HEK293 (cell line): Measurements from ENCODE around the gene TRMT112.
A peak's percentile ranks its signal among the peaks of the same experiment; 100 is the strongest.

Source experiments
- CTCF ChIA-PET: fragments of 350-600 bp; formaldehyde crosslinking; extraction: SDS; loops from one replicate; lab custom pipeline; 2021; ENCODE audit warnings: antibody characterized with exemption; lab: Yijun Ruan, JAX
- POLR2A ChIA-PET: fragments of 300-600 bp; formaldehyde crosslinking; extraction: SDS; loops from one replicate; lab custom pipeline; 2020; ENCODE audit warnings: antibody characterized with exemption, inconsistent platforms; lab: Yijun Ruan, JAX
- H3K27ac ChIP-seq: fragments of 200-500 bp; sonication (Bioruptor generic); 2 replicates; pipeline ENCODE4 v1.5.1; 2014; ENCODE audit warnings: low read depth, low read length, control low read depth, inconsistent platforms; ENCODE audit errors: extremely low read depth
- H3K36me3 ChIP-seq, 2 experiments: fragments of 200-500 bp in 1 of 2; sonication (Bioruptor generic) in 1 of 2; 1 replicate in 1 of 2; 2 replicates in 1 of 2; pipeline ENCODE4 v1.5.1; 2014 to 2017; ENCODE audit warnings: inconsistent platforms in 2 of 2, low read length in 2 of 2; ENCODE audit not compliant: control insufficient read depth in 2 of 2, insufficient read depth in 1 of 2
- H3K4me1 ChIP-seq: fragments of 200-500 bp; sonication (Bioruptor generic); 2 replicates; pipeline ENCODE4 v1.5.1; 2014; ENCODE audit warnings: mild to moderate bottlenecking, low read length, inconsistent platforms; ENCODE audit not compliant: control insufficient read depth, insufficient read depth
- H3K4me3 ChIP-seq: 2 replicates; pipeline ENCODE4 v1.5.1; 2011; ENCODE audit warnings: low read depth, mild to moderate bottlenecking, control low read depth, low read length, moderate library complexity
- H3K9me3 ChIP-seq: fragments of 200-500 bp; sonication (Bioruptor generic); 2 replicates; pipeline ENCODE4 v1.5.1; 2014; ENCODE audit warnings: low read depth, low read length, inconsistent platforms; ENCODE audit not compliant: control insufficient read depth, insufficient read depth
- GLIS1 ChIP-seq: fragments of 450-650 bp; formaldehyde crosslinking; IDR thresholded peaks from 2 replicates; pipeline ENCODE4 v1.5.1; 2016; ENCODE audit warnings: missing biosample characterization, missing genetic modification characterization
- GLIS2 ChIP-seq: fragments of 450-650 bp; formaldehyde crosslinking; IDR thresholded peaks from 2 replicates; pipeline ENCODE4 v1.5.1; 2016; ENCODE audit warnings: missing biosample characterization, missing genetic modification characterization
- IKZF3 ChIP-seq: fragments of 450-650 bp; IDR thresholded peaks from 2 replicates; pipeline ENCODE4 v1.5.0; 2018; ENCODE audit warnings: missing biosample characterization, mild to moderate bottlenecking, missing genetic modification characterization, moderate library complexity
- KLF1 ChIP-seq: fragments of 450-650 bp; formaldehyde crosslinking; IDR thresholded peaks from 2 replicates; pipeline ENCODE4 v1.5.1; 2016; ENCODE audit warnings: missing biosample characterization, missing genetic modification characterization
- KLF16 ChIP-seq: fragments of 450-650 bp; formaldehyde crosslinking; IDR thresholded peaks from 2 replicates; pipeline ENCODE4 v1.5.1; 2017; ENCODE audit warnings: missing biosample characterization, missing genetic modification characterization
- SETDB1 ChIP-seq: IDR thresholded peaks from one replicate; pipeline ENCODE4 v1.6.1; 2017; ENCODE audit warnings: mild to moderate bottlenecking, low read length, moderate library complexity, mixed read lengths; ENCODE audit not compliant: insufficient read length
- SP2 ChIP-seq: fragments of 450-650 bp; formaldehyde crosslinking; IDR thresholded peaks from 2 replicates; pipeline ENCODE4 v1.5.1; 2016; ENCODE audit warnings: missing biosample characterization, missing genetic modification characterization
- SP3 ChIP-seq: fragments of 450-650 bp; formaldehyde crosslinking; IDR thresholded peaks from 2 replicates; pipeline ENCODE4 v1.5.1; 2016; ENCODE audit warnings: missing biosample characterization, missing genetic modification characterization
- SP7 ChIP-seq: fragments of 450-650 bp; formaldehyde crosslinking; IDR thresholded peaks from 2 replicates; pipeline ENCODE4 v1.5.1; 2016; ENCODE audit warnings: missing biosample characterization, missing genetic modification characterization
- WT1 ChIP-seq: fragments of 450-650 bp; formaldehyde crosslinking; IDR thresholded peaks from 2 replicates; pipeline ENCODE4 v1.5.1; 2016; ENCODE audit warnings: missing biosample characterization, missing genetic modification characterization
- ZBTB1 ChIP-seq: fragments of 450-650 bp; formaldehyde crosslinking; IDR thresholded peaks from 2 replicates; pipeline ENCODE4 v1.5.1; 2016; ENCODE audit warnings: missing biosample characterization, missing genetic modification characterization
- ZBTB20 ChIP-seq: fragments of 450-650 bp; formaldehyde crosslinking; IDR thresholded peaks from 2 replicates; pipeline ENCODE4 v1.5.1; 2016; ENCODE audit warnings: missing biosample characterization, missing genetic modification characterization
- ZIC2 ChIP-seq: fragments of 450-650 bp; formaldehyde crosslinking; IDR thresholded peaks from 2 replicates; pipeline ENCODE4 v1.5.1; 2016; ENCODE audit warnings: missing biosample characterization, missing genetic modification characterization
- ZNF114 ChIP-seq: fragments of 450-650 bp; formaldehyde crosslinking; IDR thresholded peaks from 2 replicates; pipeline ENCODE4 v1.5.0; 2017; ENCODE audit warnings: missing biosample characterization, missing genetic modification characterization
- ZNF184 ChIP-seq: fragments of 450-650 bp; IDR thresholded peaks from 2 replicates; pipeline ENCODE4 v1.5.1; 2018; ENCODE audit warnings: missing biosample characterization, mild to moderate bottlenecking, missing genetic modification characterization
- ZNF214 ChIP-seq: fragments of 450-650 bp; formaldehyde crosslinking; IDR thresholded peaks from 2 replicates; pipeline ENCODE4 v1.5.1; 2017; ENCODE audit warnings: missing biosample characterization, mild to moderate bottlenecking, missing genetic modification characterization, borderline replicate concordance
- ZNF335 ChIP-seq: fragments of 450-650 bp; formaldehyde crosslinking; conservative IDR thresholded peaks from 2 replicates; pipeline ENCODE4 v1.5.1; 2016; ENCODE audit warnings: missing biosample characterization, missing genetic modification characterization
- ZNF341 ChIP-seq: fragments of 450-650 bp; formaldehyde crosslinking; IDR thresholded peaks from 2 replicates; pipeline ENCODE4; 2016; ENCODE audit warnings: low read depth, missing biosample characterization, missing genetic modification characterization
- ZNF354C ChIP-seq: fragments of 450-650 bp; formaldehyde crosslinking; IDR thresholded peaks from 2 replicates; pipeline ENCODE4 v1.5.1; 2016; ENCODE audit warnings: missing biosample characterization, missing genetic modification characterization, low read depth, borderline replicate concordance
- ZNF600 ChIP-seq: fragments of 450-650 bp; formaldehyde crosslinking; IDR thresholded peaks from 2 replicates; pipeline ENCODE4 v1.5.1; 2016; ENCODE audit warnings: missing biosample characterization, missing genetic modification characterization
- ZNF747 ChIP-seq: fragments of 450-650 bp; formaldehyde crosslinking; IDR thresholded peaks from 2 replicates; pipeline ENCODE4 v1.5.1; 2016; ENCODE audit warnings: missing biosample characterization, missing genetic modification characterization
- ZNF776 ChIP-seq: fragments of 450-650 bp; formaldehyde crosslinking; IDR thresholded peaks from 2 replicates; pipeline ENCODE4 v1.5.0; 2017; ENCODE audit warnings: missing biosample characterization, missing genetic modification characterization, borderline replicate concordance
- ZNF791 ChIP-seq: fragments of 450-650 bp; formaldehyde crosslinking; IDR thresholded peaks from 2 replicates; pipeline ENCODE4 v1.5.1; 2016; ENCODE audit warnings: missing biosample characterization, missing genetic modification characterization

Gene TRMT112

DNA sequence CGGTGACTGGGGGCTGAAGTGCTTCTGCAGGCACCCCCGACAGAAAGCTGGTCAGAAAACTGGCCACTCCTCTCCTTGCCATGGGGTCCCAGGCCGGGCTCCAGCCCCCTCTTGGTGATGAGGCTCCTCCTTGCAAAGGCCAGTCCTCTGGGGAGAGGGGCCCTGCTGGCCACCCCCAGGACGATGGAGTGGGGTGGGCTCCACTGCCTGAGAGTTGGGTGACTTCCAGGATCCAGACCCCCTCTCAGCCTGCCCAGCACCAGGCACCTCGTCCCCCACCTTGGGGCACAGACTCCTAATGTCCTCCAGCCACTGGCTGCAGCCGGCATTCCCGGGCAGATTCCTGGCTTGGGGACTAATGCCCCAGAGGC is 41.2 kb upstream of the TRMT112 start:
- CTCF ChIA-PET: interaction anchor here (0.8 to 7.8 kb wide), 5 partner anchors 24 to 108 kb away, joined by 3 to 81 read pairs (median 5); partner anchors contain the start of genes PRDX5 and TRMT112
- peaks cover 0 to 32% of the 10 kb centered on the region in 2 experiments; a peak in 2 of 3 replicates for H3K36me3 ChIP-seq
- H3K9me3 ChIP-seq: no peaks in the 10 kb centered on the region
- H3K27ac ChIP-seq: peak overlapping the region; percentile 75; the same call in 1 of the 2 replicates
- H3K4me3 ChIP-seq: peak overlapping the region; percentile 83
- POLR2A ChIA-PET: interaction anchor here (1.8 kb wide), 1 partner anchor 41 kb away, joined by 14 read pairs; the partner anchor contains the start of genes PRDX5 and TRMT112
- no peaks in the 10 kb centered on the region; the same call in 1 of the 2 replicates for H3K4me1 ChIP-seq
- TF ChIP-seq KLF16 (tag by site-specific recombination) (no peak), ZNF600 (tag by site-specific recombination) (no peak), ZBTB20 (tag by site-specific recombination) (peak; percentile 70), IKZF3 (tag by site-specific recombination) (peak; percentile 61; the same call in 1 of the 2 replicates), ZNF354C (tag by site-specific recombination) (no peak), GLIS1 (tag by site-specific recombination) (0 out of 2 replicates have a peak, but pooled peaks have one; percentile 2), ZNF214 (tag by site-specific recombination) (no peak), ZNF776 (tag by site-specific recombination) (no peak)

DNA sequence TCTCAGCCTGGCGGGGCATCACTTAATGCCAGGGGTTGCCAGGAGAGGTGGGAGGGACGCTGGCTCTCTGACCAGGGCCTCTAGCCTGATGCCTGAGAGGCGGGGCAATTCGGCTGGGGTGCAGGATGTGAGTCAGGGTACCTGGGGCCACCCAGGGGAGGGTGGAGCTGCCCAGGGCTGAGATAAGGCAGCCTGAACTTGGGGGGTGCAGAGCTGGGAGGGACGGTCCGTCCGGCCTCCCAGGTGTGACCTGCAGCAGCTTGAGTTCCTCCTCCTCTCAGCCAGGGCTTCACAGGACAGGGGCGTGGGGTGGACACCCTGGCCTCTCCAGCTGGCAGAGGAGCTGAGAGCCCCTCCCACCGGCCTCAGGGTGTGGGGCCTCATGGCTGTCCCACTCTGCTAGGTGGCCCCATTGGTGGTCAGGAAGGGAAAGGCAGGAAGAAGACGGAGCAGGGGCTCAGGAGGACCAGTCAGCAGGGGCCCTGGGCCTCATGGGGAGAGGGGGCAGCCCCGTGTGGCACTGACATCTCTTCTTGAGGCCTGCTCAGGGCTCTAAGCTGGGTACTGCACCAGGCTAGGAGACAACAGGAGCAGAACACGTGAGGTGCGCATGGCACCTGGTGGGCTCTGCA is 40.7 kb upstream of the TRMT112 start:
- H3K27ac ChIP-seq: no peak overlapping the region; the same call in 1 of the 2 replicates
- H3K4me1 ChIP-seq: no peaks in the 10 kb centered on the region; the same call in 1 of the 2 replicates
- no peaks in the 10 kb centered on the region for H3K9me3 ChIP-seq
- POLR2A ChIA-PET: interaction anchor here (1.6 to 1.8 kb wide), 2 partner anchors 40 to 132 kb away, joined by 4 to 14 read pairs; partner anchors contain the start of genes NUDT22, PRDX5, TRMT112 and TRPT1
- H3K4me3 ChIP-seq: no peak overlapping the region
- CTCF ChIA-PET: interaction anchor here (0.8 to 7.8 kb wide), 6 partner anchors 23 to 293 kb away, joined by 3 to 81 read pairs (median 23); partner anchors contain the start of genes PRDX5 and TRMT112
- peaks cover 0 to 27% of the 10 kb centered on the region in 2 experiments; a peak in 1 of 3 replicates for H3K36me3 ChIP-seq
- TF ChIP-seq ZNF341 (tag by site-specific recombination): peak; percentile 63; the same call in 1 of the 2 replicates
- TF ChIP-seq SP3 (tag by site-specific recombination): 0 out of 2 replicates have a peak, but pooled peaks have one; percentile 28
- TF ChIP-seq SP2 (tag by site-specific recombination): peak; percentile 24; the same call in 1 of the 2 replicates
- TF ChIP-seq SP7: no peak
- peak; percentile 39; the same call in 1 of the 2 replicates for TF ChIP-seq KLF1 (tag by site-specific recombination)
- no peak for TF ChIP-seq SETDB1
- TF ChIP-seq ZNF335 (tag by site-specific recombination): peak; percentile 77
- no peak for TF ChIP-seq WT1 (tag by site-specific recombination)
- peak; percentile 55 for TF ChIP-seq GLIS2 (tag by site-specific recombination)
- TF ChIP-seq ZNF184: no peak
- TF ChIP-seq GLIS1 (tag by site-specific recombination): peak; percentile 41
- peak; percentile 46 for TF ChIP-seq ZIC2 (tag by site-specific recombination)
- TF ChIP-seq ZNF214 (tag by site-specific recombination): no peak
- TF ChIP-seq ZBTB1: no peak

DNA sequence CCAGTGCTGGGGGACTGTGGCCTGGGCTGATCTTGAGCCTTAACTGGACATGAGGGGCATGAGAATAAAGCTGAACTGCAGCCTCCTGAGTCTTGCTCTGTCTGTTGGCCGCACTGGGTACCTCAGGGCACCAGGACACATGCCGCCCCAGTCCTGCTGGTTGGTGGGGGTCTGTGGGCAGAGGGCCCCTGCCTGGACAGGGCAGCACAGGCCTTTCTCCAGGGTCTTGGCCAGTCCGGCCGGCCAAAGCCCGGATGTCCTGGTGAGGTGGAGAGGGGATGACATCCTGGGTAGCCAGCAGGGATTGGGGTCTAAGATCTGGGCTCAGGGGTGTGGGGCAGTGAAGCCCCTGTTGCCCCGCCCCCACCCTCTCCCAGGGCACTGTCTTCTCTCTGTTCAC is 40.1 kb upstream of the TRMT112 start:
- no peak overlapping the region for H3K4me3 ChIP-seq
- no peaks in the 10 kb centered on the region for H3K9me3 ChIP-seq
- no peak for TF ChIP-seq ZNF747 (tag by site-specific recombination)
- no peak for TF ChIP-seq ZNF114 (tag by site-specific recombination)
- no peak for TF ChIP-seq ZNF791
- H3K36me3 ChIP-seq: peaks cover 0 to 22% of the 10 kb centered on the region in 2 experiments; a peak in 1 of 3 replicates
- ChIA-PET POLR2A (interaction anchor here (0.6 to 1.6 kb wide), 4 partner anchors 19 to 181 kb away, joined by 4 to 7 read pairs (median 4); partner anchors contain the start of genes NUDT22 and TRPT1), CTCF (interaction anchor here (0.5 to 7.8 kb wide), 15 partner anchors 14 to 302 kb away, joined by 3 to 86 read pairs (median 7); partner anchors contain the start of genes CATSPERZ, CCDC88B, ESRRA and PRDX5)
- no peaks in the 10 kb centered on the region; the same call in 1 of the 2 replicates for H3K4me1 ChIP-seq
- no peak overlapping the region for H3K27ac ChIP-seq
